Effector CD4-positive, alpha-beta T cell (primary cell): ENCODE results near the gene EFCAB13.
"Not testable (repeated sequence)": the region's sequence is repeated elsewhere in the genome, so short reads cannot be mapped to it uniquely, and the experiment has no call there.

Source experiments
- DNase-seq: peaks from one replicate; pipeline ENCODE4 v3.0.0-alpha.2; 2020

Gene EFCAB13

DNA sequence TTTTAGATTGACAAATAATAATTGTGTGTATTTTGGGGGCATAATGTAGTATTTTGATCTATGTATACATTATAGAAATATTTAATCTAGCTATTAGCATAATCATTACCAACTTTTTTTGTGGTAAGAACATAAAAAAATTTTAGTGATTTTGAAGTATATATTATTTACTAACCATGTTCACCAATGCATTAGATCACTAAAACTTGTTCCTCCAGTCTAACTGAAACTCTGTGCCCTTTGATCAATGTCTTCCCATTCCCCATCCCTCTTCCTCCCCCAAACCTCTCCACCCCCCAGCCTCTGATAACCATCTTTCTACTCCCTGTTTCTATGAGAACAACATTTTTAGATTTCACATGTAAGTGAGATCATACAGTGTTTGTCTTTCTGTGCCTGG, 8.5 kb downstream of the EFCAB13 start:
- DNase-seq: no peak

DNA sequence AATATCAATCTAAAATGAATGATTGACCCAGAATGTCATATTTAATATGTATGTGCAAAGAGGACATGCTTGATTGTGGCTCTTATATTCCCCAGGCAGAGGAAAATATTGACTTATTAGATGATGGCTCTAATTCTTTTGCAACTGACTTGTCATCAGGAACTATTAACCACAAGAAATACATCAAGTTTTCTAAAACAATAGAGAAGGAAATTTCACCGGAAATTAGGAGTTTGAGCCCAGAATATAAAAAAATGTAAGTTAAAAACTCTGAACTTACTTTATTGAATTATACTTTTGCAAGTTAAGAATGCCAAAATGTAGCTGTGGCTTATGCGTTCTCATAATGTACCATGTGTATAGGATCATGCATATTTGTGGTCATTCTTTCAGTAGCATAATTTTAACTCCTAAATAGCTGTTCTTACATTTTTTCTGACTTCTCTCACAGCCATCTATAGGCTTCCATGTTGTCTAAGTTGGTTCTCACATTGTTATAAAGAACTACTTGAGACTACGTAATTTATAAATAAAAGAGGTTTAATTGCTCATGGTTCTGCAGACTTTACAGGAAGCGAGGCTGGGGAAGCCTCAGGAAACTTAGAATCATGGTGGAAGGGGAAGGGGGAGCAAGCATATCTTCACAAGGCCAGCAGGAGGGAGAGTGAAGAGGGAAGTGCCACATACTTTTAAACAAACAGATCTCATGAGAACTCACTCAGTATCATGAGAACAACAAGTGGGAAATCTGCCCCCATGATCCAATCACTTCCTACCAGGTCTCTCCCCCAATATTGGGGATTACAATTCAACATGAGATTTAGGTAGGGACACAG, 11.6 kb downstream of the EFCAB13 start:
- DNase-seq: no peak

DNA sequence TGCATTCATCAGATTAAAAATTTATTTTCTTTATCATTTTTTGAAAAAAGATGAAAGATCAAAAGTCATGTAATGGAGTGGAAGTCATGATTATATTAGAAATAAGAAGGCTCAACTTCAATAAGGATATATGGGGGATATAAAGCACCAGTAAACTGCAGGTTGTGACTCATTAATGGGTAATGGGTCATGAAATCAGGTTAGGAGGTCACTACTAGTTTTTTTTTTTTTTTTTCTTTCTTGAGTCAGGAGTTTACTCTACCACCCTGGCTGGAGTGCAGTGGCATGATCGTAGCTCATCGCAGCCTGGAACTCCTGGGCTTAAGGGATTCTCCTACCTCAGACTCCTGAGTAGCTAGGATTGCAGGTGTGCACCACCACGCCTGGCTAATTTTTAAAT, 14.3 kb downstream of the EFCAB13 start:
- no peak for DNase-seq

DNA sequence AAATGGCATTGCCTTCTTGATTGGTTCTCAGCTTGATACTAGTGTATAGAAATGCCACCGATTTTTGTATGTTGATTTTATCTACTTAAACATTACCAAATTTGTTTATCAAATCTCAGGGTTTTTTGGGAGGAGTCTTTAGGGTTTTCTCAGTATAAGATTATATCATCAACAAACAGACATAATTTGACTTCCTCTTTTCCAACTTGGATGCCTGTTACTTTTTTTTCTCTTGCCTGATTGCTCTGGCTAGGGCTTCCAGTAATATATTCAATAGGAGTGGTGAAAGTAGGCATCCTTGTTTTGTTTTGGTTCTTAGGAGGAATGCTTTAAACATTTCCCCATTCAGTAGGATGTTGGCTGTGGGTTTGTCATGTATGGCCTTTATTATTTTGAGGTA, 29.1 kb downstream of the EFCAB13 start:
- no peak for DNase-seq

DNA sequence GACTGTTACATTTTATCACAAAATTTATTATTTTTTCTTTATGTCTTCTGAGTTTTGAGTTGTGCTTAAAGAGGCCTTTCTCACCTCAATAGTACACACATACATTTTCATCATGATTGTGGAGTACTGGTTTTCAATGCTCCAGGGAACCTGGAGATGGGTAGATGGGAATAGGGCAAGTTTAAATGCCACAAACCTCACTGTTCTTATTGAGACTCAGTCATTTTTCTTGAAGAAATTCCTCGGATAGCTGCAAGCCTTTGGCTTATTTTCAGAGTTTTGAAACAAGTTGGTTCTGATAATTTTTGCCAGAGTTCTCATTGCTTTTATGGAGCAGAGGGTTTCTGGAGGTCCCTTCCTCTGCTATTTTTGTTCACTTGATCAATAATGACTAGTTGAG, 34.9 kb downstream of the EFCAB13 start:
- DNase-seq: no peak

DNA sequence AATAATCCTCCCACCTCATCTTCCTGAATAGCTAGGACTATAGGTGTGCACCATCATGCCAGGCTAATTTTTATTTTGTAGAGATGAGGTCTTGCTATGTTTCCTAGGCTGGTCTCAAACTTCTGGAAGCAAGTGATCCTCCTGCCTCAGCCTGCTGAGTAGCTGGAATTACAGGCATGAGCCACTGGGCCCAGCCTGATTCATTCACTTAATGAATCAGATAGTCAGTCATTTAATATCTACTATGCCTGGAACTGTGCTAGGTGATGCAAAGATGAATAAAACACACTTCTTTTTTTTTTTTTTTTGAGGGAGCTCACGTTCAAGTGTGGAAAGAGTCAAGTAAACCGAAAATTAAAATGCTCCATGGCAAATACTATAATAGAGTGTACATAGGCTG, 39.4 kb downstream of the EFCAB13 start:
- no peak for DNase-seq

DNA sequence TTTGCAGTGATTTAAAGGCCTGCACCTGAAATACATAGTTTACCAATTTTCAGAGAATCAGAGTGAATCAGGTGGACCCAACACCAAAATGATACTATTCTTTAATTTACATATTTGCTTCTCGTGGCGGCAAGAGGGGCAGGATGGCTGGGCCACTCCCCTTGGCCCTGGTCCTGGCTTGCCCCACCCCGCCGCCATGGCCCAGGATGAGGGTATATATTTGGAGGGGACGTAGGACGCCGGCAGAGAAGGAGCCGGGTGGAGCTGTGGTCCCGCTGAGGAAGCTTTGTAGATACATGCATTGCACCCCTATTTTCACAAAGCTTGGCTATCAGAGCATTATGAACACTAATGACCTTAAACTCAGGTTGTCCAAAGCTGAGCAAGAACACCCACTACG, 43.5 kb downstream of the EFCAB13 start:
- no peak for DNase-seq

DNA sequence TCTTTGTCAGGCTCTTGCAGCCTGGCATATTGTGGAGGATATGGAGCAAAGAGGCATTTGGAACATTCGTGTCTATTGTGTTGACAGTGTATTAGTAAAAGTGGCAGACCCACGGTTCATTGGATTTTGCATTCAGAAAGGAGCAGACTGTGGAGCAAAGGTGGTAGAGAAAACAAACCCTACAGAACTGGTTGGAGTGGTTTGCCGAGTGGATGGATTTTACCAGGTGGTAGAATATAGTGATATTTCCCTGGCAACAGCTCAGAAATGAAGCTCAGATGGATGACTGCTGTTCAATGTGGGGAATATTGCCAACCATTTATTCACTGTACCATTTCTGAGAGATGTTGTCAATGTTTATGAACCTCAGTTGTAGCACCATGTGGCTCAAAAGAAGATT, 44.5 kb downstream of the EFCAB13 start:
- no peak for DNase-seq

DNA sequence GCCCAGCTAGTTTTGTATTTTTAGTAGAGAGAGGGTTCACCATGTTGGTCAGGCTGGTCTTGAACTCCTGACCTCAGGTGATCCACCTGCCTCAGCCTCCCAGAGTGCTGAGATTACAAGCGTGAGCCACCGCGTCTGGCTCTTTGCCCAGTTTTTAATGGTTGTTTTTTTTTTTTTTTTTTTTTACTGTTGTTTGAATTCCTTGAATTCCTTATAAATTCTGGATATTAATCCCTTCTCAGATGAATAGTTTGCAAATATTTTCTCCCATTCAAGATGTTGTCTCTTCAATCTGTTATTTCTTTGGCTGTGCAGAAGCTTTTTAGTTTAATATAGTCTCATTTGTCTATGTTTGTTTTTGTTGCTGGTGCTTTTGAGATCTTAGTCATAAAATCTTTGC, 47.1 kb downstream of the EFCAB13 start:
- not testable (repeated sequence) for DNase-seq

DNA sequence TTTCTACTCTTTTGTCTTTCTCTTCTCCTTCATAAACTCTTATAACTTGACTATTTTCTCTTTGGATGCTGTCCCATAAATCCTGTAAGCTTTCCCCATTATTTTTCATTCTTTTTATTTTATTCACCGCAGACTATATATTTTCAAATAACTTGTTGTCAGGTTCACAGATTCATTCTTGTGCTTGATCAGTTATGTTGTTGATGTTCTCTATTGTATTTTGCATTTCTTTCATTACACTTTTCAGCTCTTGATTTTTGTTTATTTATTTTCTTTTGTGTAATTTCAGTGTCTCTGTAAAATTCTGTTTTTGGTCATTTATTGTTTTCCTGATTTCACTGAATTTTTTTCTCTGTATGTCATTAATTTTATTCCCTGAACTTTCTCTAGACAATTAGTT, 49.2 kb downstream of the EFCAB13 start:
- no peak for DNase-seq

DNA sequence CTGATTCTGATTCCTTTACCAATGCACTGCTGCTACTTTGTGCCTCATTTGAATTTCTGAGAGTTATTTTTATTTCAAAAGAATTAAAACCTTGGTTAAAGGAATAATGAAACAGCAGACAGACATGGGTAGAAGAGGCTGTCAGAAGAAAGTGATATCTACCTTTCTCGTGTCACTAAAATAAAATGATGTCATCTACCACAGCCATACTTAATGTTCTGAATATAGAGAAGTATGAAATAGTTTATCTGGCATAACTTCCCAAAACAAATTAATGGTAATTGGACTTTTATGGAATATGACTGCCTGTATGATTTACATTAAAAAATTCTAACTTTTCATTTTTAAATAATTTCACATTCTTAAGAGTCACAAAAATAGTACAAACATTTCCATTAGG, 52.5 kb downstream of the EFCAB13 start:
- DNase-seq: no peak

DNA sequence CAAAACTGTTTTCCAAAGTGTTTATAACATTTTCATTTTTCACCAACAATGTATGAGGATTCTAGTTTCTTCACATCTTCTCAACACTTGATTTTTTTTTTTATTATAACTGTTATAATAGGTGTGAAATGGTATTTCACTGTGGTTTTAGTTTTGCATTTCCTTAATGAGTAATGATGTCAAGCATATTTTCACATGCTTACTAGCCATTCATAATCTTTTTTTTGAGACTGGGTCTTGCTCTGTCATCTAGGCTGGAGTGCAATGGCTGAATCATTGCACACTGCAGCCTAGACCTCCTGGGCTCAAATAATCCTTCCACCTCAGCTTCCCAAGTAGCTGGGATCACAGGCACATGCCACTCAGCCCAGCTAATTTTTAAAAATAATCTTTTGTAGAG, 65.1 kb downstream of the EFCAB13 start:
- no peak for DNase-seq

DNA sequence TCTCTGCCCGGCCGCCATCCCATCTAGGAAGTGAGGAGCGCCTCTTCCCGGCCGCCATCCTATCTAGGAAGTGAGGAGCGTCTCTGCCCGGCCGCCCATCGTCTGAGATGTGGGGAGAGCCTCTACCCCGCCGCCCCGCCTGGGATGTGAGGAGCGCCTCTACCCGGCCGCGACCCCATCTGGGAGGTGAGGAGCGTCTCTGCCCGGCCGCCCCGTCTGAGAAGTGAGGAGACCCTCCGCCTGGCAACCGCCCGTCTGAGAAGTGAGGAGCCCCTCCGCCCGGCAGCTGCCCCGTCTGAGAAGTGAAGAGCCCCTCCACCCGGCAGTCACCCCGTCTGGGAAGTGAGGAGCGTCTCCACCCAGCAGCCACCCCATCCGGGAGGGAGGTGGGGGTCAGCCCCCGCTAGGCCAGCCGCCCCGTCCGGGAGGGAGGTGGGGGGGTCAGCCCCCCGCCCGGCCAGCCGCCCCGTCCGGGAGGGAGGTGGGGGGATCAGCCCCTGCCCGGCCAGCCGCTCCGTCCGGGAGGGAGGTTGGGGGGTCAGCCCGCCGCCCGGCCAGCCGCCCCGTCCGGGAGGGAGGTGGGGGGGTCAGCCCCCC, 73.9 kb downstream of the EFCAB13 start:
- DNase-seq: not testable (repeated sequence)

DNA sequence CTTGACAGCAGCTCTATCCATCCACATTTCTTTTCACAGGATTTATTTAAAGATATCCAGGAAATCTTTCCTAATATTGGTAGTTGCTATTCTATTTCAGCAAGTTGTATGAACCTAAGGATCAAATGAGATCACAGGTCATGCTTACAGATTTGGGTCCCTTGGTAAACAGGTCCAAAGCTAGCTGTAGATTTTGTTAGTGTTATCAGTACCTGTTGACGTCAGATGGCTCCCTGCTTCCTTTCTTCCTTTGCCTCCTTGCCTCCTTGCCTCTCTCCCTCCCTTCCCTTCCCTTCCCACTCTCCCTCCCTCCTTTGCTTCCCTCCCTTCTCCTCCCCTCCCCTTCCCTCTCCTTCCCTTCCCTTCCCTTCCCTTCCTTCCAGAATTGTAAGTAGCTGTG, 76.6 kb downstream of the EFCAB13 start:
- no peak for DNase-seq

DNA sequence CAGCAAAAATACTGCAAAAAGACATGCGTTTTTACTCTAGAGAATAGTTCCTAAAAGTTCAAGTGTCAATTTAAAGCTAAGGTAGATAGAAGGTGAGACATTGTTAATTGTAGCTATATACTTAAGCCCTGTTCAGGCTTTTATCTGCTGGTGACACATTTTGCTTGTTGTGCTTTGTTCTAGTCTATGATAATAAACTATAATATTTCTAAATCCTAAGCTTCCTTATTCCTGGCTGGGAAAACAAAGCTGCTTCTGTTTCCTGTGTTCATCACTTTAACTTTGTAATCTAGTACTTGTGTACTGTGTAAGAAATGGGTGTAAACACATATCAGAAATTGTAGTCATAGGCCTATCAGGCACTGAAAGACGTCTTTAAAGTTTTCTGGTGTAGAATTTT, 77.3 kb downstream of the EFCAB13 start:
- DNase-seq: no peak

DNA sequence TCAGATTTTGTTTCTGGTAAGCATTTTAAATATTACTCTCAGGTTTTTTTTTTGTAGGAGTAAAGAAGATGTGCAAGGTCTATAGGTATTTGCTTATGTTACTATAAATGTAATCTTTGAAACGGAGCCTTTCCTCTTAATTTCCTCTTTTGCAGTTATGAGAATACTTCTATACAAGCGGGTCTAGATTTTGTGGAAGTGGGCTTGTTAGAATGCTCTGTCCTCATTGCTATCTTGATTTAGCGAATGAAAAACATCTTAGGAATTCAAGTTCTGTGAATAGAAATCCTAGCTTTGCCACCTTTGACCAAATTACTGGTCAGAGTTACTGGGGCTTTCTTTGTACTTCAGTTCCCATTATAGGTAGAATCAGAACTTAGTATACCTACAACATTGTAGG, 80.3 kb downstream of the EFCAB13 start:
- no peak for DNase-seq

DNA sequence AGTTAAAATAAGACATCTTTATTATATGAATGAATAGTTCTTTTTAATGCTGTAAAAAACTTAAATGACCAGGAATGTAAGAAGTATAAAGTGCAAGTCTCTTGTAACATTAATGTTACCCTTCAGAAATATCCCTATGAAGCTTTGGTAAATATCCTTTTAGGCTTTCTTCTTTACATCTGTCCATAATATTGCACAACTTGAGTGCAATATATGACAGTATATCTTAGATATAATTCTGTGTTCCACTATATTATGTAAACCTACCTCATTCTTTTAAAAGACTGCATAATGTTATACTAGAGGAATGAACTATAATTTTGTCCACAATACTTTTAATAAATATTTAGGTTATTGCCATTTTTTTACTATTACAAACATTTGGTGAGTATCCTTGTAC, 81.1 kb downstream of the EFCAB13 start:
- DNase-seq: no peak

DNA sequence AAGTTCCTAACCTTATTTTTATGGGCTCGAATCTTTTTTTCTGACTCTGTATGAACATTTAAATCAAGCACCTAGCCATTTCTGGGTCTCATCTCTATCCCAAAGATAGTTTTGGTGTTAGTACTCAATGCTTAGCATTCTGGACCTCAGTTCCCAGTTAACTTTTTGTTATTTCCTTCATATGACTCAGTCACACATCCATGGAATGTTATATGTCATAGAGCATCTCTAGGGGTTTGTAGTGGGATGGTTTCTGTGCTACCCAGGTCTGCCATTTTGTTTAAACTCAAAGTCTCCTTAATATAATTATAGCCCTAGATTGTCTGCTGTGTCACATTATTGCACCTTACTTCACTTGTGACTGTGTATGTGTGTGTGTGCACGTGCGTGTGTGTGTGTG, 90.1 kb downstream of the EFCAB13 start:
- no peak for DNase-seq

DNA sequence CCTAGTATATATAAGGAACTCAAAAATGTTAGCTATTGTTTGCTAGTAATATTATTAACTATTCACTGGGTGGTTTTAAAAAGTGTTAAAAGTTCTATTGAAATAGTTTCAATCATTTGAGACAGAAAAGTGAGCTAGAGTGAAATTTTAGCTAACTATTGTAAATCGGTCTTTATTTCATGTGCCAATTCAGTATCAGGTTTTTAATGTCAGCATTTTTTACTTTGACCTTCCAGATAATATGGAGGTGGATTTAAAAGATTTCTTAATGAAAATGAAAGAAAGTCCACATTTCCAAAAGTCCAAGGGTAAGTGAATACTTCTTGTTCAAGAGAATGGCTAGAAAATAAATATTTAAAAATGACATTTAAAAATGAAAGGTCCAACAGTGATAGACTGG, 90.9 kb downstream of the EFCAB13 start:
- no peak for DNase-seq

DNA sequence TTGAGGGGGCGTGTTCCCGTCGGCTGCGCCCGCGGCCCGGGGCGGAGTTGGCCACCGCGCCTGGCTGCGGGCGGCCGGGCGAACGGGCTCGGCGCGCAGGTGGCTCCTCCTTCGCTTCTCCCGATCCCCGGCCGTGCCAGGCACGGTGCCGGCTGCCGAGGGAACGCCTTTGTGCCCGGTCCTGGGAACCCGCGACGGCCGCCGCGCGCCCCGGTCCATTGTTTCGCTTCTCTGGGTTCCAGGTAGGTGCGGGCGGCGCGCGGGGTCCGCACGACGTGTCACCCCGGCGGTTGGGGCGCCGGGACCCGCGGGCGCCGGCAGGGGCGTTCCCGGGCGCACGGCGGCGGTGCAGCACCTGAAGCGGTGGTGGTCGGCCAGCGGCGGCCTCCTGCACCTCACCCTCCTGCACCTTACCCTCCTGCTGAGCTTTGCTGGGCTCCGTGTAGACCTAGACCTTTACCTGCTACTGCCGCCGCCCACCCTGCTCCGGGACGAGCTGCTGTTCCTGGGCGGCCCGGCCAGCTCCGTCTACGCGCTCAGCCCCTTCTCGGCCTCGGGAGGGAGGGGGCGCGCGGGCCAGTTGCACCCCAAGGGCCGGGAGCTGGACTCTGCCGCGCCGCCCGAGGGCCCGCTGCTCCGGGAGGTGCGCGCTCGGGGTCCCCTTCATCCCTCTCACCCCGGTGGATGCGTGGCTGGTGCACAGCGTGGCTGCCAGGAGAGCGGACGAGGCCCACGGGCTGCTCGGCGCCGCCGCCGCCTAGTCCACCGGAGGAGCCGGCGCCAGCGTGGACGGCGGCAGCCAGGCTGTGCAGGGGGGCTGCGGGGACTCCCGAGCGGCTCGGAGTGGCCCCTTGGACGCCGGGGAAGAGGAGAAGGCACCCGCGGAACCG, 99.9 kb downstream of the EFCAB13 start:
- no peak for DNase-seq

DNA sequence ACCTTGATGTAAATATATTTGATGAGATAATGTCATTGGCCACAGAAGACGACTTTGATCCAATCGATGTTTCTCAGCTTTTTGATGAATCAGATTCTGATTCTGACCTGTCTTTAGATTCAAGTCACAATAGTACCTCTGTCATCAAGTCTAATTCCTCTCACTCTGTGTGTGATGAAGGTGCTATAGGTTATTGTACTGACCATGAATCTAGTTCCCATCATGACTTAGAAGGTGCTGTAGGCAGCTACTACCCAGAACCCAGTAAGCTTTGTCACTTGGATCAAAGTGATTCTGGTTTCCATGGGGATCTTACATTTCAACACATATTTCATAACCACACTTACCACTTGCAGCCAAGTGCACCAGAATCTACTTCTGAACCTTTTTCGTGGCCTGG, 101.5 kb downstream of the EFCAB13 start:
- DNase-seq: not testable (repeated sequence)

DNA sequence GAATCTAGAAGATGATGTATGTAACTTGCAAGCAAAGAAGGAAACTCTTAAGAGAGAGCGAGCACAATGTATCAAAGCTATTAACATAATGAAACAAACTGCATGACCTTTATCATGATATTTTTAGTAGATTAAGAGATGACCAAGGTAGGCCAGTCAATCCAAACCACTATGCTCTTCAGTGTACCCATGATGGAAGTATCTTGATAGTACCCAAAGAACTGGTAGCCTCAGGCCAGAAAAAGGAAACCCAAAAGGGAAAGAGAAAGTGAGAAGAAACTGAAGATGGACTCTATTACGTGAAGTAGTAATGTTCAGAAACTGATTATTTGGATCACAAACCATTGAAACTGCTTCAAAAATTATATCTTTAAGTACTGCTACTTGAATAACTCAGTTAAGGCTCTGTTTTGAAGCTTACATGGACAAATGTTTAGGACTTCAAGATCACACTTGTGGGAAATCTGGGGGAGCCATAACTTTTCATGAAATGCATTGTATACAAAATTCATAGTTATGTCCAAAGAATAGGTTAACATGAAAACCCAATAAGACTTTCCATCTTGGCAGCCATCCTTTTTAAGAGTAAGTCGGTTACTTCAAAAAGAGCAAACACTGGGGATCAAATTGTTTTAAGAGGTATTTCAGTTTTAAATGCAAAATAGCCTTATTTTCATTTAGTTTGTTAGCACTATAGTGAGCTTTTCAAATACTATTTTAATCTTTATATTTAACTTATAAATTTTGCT, 102.3 kb downstream of the EFCAB13 start:
- DNase-seq: not testable (repeated sequence)

DNA sequence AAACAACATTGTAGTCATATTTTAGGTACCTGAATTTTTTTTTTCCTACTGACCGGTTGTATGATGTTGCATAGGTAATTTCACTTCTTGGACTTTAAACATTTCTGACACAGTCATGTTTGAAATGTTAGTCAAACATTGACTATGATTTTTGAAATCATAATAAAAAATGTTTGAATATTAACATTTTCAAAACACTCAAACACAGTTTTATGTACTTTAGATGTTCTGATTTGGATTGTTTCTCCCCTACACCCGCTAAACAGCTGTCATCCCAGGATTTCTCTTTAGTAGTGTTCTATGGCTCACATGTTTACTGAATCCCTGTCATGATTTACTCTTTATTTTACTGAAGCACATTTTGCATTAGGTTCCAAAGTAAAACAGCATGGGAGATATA, 104.2 kb downstream of the EFCAB13 start:
- DNase-seq: no peak
